NCI-H146 treated with DMSO at 0.1 percent for 48 hours (cell line): ENCODE measurements around the gene PCGF2.
"Not testable (repeated sequence)": the region's sequence is repeated elsewhere in the genome, so short reads cannot be mapped to it uniquely, and the experiment has no call there.

Experiments used
- DNase-seq: peaks from one replicate; lab custom pipeline; 2025; ENCODE audit not compliant: unreplicated experiment; lab: John Stamatoyannopoulos, UW

The PCGF2 gene

DNA sequence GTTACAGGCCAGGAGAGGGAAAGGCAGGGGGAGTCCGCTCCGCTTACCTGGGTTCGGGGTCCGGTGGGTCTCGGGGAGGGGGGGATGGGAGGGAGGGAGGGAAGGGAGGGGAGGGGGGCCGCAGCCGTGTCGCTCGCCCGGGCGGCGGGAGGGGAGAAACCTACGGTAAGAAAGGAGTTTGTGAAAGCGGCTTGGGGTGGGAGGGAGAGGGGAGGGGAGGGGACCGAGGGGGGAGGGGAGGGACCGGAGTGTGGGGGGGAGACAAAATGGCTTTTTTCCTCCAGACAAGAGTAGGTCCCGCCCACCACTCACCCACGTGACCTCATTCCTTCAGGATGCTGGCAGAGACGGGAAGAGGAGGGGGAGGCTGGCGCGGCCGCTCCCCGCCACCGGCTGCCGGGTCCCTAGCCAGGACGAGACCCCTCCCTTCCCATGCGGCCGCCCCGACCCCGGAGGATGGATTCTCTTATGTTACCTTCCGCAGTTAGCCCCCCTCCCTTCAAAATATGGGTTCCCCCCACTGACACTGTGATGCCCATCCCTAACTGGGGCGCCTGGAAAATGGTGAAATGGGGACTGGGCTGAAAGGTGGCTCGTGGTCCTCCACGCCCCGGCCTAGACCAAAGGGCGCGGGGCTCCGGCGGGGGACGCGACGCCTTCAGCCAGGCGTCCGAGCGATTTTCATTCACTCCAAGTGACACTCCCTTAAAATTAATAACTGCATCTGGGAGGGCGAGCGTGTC, at the start of gene PCGF2:
Gene PCGF2, minus strand, starts transcription at position 188 of the 743 bp plus-strand sequence. CDS start 7,934 bp downstream, outside the sequence.
- peak; percentile 81 for DNase-seq

DNA sequence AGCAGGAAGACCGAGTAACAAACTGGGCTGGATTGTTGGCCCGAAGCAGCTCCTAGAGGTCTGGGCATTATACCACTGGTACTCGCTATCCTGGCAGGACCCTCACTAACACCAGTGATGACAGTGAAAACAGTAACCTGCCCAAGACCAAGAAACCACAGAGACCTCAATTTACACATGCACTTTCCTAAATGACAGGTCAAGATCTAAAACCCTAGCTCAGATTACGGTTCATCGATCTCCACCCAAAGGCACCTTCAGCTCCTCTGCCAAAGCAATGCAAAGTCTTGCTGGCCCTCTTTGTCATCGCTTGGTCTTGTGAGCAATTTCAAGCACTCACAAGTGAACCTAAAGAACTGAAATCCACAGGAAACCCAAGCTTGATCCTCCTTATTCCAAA, 49.7 kb upstream of the PCGF2 start:
- no peak for DNase-seq

DNA sequence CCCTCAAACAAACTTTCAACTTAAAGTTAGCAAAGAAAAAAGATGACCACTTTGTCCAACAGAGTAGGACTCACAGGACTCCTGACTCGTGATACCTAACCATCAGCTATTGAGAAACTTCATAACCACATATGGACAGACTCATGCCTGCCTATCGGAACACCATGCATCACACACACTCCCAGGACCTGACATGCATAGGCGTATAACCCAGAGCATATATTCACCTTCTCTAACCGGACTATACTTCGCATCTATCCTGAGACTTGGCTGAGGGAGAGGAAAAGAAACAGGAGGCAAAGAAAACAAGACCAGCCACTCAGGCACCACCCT, 49.0 kb upstream of the PCGF2 start:
- no peak for DNase-seq

DNA sequence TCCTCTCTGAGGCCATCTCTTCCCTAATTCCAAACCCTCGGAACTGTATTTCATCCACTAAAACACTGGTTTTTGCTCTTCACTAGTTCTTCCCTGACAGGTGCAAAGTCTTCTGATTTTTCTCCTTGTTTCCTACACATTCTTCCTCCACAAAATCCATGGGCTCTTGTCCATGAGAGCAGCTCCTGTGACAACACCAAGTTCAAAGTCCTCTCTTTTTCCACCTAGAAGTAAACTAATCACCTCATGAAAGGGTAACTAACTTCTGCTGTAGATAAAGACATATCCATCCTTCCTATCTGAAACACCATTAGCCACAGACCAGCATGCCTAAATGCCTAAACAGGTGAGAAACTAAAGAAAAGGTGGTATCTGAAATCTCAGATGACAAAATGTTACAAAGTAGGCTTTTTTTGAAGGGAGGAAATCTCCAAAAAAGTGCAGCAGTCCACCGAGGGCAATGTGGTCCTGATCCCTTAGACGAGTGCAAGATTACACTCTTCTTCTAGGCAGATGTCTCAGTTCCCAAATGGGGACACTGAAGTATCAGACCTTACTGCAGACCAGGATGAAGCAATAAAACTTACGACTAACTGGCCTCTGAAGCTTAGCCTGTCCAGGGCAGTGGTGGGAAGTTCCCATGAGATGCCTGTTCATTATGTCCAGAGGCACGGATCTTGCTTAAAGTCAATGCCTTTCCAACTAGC, 48.5 kb upstream of the PCGF2 start:
- no peak for DNase-seq

DNA sequence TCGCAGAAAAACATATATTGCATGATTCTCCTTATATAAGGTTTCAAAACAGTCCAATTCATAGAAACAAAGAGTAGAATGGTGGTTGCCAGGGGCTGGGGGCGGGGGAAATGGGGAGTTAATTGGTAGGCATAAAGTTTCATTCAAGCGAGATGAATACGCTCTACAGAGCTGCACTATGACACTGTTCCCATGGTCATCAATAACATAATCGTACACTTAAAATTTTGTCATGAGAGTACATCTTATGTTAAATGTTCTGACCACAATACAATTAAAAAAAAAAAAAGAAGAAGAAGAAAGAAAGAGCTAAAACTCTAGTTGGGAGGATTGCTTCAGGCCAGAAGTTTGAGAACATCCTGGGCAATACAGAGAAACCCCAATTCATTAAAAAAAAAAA, 46.1 kb upstream of the PCGF2 start:
- no peak for DNase-seq

DNA sequence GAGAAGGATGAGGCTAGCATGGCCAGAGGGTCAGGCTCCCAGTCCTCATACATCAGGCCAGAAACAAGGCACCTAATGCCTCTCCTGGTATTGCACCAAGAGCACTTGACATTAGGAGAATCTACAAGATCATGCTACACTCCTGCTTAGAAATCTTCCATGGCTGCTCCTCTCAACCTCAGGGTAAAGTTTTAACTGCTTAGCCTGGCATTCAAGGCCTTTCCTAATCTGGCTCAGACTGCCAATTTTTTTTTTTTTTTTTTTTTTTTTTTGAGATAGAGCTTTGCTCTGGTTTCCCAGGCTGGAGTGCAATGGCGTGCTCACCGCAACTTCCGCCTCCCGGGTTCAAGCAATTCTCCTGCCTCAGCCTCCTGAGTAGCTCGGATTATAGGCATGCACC, 43.0 kb upstream of the PCGF2 start:
- DNase-seq, result no peak

DNA sequence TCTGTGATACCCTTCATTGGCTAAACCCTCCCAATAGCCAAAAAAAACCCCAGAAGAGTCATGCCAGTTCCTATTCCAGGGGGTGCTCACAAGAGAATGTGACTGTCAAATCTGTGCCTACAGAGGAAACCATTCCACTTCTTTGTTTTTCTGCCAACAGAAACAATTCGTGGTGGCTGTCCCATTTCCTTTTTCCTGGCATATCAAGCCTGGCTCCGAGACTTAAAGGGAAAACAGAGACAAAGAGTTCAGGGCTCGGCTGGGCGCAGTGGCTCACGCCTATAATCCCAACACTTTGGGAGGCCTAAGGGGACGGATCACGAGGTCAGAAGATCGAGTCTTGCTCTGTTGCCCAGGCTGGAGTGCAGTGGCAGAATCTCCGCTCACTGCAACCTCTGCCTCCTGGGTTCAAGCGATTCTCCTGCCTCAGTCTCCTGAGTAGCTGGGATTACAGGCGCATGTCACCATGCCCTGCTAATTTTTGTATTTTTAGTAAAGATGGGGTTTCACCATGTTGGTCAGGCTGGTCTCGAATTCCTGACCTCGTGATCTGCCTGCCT, 42.1 kb upstream of the PCGF2 start:
- DNase-seq, result not testable (repeated sequence)

DNA sequence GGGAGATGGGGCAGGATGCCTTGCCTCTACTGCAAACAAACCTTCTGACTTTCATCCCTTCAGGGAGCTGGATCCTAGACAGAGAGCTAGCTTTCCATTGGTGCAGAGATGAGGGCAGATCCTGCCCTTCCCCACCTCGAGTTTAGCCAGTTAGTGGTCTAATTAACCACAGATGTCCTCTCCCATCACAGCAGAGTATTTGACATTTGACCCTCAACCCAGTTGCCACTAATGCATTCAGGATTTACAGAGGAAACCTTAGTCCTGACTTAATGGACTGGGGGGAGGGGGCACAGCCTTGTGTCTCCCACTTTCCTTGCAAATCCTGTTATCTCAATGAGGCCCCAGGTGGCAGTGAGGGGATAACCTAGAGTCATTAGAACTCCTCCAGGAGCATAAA, 41.0 kb upstream of the PCGF2 start:
- no peak for DNase-seq

DNA sequence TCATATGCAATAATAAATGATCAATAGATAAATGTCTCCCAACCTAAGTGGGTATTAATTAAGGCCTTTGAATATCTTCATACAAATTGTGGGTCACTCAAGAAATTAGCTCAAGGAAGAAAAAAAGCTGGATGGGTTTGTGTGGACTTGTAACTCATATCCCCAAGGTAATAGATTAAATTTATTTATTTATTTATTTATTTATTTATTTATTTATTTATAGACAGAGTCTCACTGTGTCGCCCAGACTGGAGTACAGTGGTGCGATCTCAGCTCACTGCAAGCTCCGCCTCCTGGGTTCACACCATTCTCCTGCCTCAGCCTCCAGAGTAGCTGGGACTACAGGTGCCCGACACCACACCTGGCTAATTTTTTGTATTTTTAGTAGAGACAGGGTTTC, 39.9 kb upstream of the PCGF2 start:
- not testable (repeated sequence) for DNase-seq

DNA sequence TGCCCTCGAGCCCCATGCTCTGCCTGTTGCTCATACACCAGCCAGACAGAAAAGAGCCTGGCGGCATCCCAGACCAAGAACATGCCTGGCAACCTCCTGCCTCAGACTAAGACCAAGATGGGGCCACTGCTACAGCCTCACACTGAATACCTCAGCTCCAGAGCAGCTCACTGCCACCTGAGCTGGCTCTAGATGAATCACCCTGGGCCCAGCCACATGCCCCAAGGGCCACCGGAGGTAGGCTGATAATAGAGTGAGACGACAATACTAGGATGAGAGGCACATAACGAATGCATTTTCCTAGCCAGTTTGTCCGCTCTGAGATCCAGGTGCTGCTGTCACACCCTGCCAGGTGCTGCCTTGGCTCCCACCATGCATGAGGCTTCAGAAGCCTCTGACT, 38.2 kb upstream of the PCGF2 start:
- no peak for DNase-seq

DNA sequence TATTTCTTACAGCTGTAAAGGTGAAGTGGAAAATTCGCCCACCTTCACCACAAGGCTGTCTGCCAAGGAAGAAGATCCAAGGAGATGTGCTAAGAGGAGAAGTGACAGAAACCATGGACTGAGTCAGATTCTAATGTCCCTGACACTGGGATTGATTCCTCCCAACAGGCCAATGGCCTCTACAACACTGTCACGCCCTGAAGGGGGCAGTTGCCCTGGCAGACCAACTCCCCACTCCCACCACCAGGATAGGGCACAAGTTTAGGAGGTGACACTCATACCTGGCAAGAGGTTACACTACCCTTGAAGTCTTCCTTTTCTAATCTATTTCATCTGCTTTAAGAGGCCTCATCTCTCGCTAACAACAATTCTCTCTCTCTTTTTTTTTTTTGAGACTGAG, 35.1 kb upstream of the PCGF2 start:
- DNase-seq, result no peak

DNA sequence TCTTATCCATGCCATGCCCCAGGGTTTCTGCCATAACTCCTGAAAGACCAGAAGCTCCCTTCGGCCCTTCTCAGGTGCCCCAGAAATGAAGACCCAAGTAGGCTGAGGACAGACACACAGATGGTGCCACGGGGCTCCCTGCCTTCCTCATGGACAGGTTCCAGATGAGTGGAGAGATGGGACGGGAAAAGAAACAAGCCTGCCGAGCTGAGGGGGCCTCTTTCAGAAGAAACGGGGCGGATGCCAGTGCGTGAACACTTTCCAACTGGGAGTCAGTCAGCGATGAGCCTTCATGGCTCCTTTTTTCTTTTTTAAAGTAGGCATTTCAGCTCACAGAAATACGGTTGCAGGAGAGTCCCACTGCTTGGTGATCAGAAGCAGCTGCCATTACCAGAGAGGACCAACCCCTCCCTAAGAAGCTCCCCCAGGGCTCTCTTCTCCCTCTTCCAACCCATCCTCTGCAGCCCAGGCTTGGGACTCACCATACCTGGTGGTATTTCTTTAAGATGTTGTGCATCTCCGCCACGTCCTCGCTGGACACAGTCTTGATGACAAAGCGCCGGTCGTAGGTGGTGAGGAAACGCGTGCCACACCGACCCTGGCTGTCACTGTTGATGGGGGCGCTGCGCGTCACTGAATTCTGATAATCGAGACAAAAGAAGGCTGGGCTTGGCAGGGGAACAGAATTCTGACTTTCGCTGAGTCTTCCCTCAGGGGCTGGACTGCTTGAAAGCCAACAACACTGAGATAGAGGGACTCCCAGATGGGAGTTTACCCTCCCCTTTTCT, 32.0 kb upstream of the PCGF2 start:
- no peak for DNase-seq

DNA sequence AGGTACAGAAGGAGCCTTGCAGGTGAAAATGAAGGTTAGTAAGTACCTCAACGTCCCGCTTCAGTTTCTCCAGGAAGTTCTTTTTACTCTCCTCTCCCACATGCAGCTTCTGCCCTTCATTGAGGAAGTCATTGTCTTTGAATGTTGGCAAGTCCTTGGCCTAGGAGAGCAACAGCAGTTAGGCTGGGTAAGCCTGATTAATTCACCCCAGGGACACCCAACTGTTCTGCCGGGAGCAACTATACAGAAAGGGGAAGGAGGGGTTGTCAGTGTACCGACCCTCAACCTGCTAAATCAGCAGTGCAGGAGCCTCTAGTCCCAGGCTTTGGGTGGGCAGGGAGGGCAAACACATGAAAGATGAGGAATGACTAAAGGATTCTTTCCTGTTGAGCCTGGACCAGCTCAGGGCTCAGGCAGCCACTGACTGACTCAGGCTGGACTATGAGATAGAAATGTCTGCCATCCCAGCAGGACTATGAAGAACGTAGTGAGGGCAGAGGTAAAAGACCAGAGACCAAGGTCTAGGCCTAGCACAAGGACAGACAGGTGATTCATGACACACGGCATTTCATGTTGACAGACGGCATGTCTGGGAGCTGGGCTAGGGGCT, 29.6 kb upstream of the PCGF2 start:
- DNase-seq, result no peak

DNA sequence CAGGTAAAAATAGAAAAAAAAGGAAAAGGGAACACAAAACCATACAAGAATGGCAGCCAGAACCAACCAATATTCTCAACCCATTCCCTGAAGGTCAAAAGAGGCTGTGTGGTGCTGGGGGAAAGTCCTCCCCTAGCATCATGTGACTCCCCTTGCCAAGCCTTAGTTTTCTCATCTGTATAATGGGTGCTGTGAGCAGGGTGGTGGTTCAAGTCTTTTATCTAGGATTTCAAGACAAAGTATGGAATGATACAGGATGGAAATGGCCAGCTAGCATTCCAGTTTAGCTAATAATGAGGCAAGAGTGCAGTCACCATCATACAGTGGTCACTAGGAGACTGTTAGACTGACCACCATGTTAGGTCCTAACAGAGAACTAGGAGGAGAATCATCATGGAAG, 25.1 kb upstream of the PCGF2 start:
- no peak for DNase-seq

DNA sequence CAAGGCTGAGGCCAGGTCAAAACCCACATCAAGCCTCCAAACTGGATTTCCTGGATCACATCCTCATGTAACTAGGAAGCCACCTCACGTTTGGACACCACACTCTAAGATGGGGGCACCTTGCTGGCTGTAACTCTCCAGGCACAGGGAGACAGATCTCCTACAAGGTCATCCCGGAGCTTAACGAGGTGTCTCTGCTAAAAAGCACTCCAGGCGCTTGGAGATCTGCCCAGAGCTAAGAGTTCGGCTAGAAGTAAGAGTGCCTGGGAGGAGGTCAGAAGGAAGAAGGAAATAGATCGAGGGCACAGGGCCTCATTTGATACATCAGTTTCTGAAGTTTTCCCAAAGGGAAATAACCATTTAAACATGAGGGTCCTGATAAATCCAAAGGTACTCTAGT, 20.3 kb upstream of the PCGF2 start:
- no peak for DNase-seq

DNA sequence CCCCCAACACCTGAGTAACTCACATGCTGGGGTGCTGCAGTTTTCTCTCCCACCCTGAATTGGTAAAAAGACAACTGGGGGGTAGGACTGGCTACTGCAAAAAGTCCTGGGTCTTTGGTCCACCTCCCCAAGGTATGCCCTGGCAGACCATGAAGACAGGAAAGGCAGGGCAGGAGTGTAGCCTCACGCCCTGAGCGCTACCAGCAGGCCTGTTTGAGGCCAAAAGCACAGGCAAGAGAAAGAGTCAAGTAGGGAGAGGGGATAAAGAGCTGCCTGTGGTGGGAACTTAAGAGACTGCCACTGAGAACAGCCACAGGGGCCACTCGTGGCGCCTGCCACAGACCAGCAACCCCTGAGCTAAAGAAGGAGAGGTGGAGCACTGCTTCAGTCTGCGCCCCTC, 18.2 kb upstream of the PCGF2 start:
- no peak for DNase-seq

DNA sequence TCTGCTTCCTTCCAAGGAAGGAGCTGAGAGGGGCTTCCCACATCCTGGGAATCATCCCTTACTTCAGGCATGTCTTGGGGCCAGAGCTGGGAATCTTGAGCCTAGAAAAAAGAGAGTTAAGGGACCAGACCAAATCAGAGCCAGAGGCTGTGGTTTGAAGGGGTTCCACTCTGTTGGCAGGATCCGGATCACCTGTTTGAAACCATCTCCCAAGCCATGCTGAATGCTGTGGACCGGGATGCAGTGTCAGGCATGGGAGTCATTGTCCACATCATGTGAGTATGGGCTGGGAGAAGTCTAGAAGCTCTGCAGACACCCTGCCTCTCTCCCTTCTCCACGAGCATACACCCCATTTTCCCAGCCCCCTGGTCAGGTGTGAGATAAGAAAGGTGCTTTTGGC, 14.1 kb upstream of the PCGF2 start:
- DNase-seq, result no peak

DNA sequence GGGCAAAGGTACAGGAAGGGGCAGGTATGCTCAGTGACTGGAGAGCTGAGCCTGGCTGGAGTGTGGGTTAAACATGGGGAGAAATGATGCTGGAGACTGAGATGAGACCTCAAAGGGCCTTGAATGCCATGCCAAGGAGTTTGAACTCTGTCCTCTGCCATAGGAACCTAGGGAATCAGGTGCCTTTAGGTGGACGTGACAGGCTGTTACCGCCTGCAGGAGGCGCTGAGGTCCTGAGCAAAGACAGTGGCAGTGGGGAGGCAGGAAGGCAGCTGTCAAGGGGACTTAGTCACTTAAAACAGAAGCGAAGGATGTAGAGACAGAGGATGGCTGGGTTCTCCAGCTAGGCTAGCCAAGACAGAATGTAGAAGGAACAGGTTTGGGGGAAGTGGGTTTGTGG, 13.5 kb upstream of the PCGF2 start:
- no peak for DNase-seq

DNA sequence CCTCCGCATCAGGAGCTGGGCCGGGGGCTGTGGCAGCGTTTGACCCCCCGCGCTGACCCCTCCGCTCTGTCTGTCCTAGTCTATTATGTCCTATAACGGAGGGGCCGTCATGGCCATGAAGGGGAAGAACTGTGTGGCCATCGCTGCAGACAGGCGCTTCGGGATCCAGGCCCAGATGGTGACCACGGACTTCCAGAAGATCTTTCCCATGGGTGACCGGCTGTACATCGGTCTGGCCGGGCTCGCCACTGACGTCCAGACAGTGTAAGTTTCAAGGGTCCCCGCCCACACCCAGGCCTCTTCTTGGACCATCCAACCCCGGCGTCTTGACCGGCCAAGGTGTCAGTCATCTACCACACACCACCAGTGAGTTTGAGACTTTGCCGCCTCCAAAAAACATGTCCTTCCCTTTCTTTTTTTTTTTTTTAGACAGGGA, 5.0 kb upstream of the PCGF2 start:
- no peak for DNase-seq

DNA sequence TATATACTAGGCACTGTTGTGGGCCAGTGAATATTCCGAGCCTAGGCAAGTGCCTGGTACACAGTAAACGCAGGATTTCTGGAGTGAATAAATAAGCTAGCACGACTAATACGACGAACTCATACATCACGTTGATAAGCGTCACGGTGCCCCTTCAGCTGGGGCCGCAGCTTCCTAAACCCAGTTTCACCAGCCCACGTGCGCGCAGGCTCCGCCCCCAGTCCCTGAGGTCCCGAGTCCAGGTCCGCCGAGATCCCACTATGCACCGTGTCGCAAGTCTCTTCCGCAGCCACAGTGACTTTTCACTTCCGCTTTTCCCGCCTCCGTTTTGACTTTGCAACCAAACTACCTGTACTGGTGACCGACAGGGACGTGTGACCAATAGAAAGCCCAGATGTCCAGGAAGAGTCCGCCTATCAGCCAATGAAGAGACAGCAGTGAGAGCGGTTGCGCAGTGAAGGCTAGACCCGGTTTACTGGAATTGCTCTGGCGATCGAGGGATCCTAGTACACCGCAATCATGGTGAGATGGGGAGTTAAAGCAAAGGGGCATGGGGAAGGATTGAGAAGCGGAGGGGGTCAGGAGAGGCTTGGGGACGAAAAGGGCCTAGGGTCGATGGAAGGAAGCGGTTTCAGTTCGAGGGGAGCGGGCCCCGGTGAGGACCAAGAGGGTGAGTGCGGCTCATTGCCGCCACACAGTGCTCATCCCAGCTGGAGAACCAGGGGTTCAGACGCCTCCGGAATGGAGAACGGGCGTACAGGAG, 4.4 kb upstream of the PCGF2 start, which contains the start of gene PSMB3:
Gene PSMB3, plus strand, starts transcription at position 434 of the 763 bp plus-strand sequence. Its CDS starts 86 bp downstream, at position 520.
- DNase-seq, result peak; percentile 99
